HG03175 (cell line): ENCODE results near the gene FBXL22.
"Not testable (repeated sequence)": the region's sequence is repeated elsewhere in the genome, so short reads cannot be mapped to it uniquely, and the experiment has no call there.

Source experiments
- ATAC-seq: cut with Tn5 transposase; IDR thresholded peaks from one replicate; pipeline ENCODE4 v1.9.1; 2021; ENCODE audit warnings: mild to moderate bottlenecking, moderate library complexity; ENCODE audit not compliant: unreplicated experiment

Gene FBXL22

DNA sequence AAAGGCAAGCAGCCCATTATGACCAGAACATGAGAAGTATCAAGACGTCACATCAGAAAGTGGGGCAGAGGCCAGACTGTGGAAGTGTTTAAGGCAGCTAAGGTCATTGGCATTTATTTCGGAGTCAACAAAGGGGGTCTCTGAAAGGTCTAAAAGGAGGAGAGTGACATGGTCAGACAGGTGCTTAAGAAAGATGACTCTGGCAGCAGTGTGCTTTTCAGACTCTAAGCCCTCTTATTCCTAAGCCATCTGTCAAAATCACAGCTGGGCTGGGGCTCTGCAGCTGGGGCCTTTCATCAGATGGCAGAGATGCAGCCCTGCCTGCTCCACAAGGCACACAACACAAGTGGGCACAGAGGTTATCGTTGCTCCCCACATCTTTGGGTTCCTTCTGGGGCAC lies 14.0 kb downstream of the FBXL22 start:
- no peak for ATAC-seq

- ATAC-seq, result no peak
Measured at GRCh38 chr15:63612300-63612699, 15.1 kb downstream of the FBXL22 start.

GRCh38 chr15:63615935-63616334 lies 18.7 kb downstream of the FBXL22 start:
- no peak for ATAC-seq

- ATAC-seq, result not testable (repeated sequence)
Measured at GRCh38 chr15:63617147-63617546, 20.0 kb downstream of the FBXL22 start.

DNA sequence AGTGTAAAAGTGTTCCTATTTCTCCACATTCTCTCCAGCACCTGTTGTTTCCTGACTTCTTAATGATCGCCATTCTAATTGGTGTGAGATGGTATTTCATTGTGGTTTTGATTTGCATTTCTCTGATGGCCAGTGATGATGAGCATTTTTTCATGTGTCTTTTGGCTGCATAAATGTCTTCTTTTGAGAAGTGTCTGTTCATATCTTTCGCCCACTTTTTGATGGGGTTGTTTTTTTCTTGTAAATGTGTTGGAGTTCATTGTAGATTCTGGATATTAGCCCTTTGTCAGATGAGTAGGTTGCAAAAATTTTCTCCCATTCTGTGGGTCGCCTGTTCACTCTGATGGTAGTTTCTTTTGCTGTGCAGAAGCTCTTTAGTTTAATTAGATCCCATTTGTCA lies 20.4 kb downstream of the FBXL22 start:
- ATAC-seq, result not testable (repeated sequence)

DNA sequence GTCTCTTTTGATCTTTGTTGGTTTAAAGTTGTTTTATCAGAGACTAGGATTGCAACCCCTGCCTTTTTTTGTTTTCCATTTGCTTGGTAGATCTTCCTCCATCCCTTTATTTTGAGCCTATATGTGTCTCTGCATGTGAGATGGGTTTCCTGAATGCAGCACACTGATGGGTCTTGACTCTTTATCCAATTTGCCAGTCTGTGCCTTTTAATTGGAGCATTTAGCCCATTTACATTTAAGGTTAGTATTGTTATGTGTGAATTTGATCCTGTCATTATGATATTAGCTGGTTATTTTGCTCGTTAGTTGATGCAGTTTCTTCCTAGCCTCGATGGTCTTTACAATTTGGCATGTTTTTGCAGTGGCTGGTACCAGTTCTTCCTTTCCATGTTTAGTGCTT lies 23.6 kb downstream of the FBXL22 start:
- not testable (repeated sequence) for ATAC-seq

DNA sequence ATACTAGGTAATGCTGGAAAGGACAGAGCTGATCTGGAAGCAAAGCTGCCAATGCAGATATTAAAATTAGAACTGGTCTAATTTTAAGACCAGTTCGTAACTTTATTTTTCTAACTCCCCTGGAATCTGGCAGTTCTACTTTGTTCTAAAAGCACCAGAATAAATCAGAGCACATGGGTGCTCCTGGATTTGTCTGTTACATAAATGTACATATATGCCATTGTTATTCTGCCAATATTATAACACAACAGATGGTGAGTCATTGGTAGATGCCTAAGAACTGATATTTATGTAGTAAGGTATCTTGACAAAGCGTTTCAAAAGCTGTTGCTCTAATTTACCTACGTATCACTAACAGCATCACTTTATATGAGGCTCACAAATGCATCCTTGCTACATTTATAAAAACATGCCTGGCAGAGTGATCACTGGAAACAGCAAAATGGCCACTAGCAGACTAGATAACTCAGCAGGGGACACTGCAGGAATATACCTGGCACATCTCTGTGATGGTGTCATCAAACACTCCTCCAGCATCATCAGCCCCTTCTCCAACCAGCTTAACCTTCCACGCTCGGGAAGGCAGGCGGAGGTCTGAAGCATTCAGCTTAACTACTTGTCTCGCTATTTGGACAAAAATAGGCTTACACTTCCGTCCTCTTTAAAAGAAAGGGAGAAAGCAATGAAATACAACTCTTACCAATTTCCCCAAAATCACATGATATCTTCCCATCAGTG lies 26.2 kb downstream of the FBXL22 start:
- ATAC-seq, result no peak

- ATAC-seq, result no peak
Measured at GRCh38 chr15:63626955-63627354, 29.8 kb downstream of the FBXL22 start.

DNA sequence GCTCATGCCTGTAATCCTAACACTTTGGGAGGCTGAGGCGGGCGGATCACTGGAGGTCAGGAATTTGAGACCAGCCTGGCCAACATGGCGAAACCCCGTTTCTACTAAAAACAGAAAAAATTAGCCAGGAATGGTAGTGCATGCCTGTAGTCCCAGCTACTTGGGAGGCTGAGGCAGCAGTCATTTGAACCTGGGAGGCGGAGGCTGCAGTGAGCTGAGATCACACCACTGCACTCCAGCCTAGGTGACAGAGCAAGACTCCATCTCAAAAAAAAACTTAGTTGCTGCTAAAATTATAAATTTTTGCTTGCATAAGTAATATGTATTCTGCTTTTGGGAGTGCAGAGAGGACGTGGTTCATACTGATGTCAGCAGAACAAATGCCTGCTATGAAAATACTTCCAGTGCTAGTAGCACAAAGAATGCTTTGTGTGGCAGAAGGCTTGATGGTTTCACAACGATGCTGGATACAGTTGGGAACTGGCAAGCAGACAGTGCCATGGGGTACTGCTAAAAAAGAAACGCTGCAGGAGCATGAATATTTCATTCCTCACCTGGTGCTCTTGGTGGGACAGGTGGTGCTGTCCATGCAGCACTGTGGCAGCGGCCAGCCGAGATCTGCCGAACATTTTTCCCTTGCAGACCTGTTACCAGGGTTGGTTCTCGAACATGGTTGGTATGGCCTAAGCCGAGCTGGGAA lies 31.1 kb downstream of the FBXL22 start:
- no peak for ATAC-seq

GRCh38 chr15:63630036-63630751 lies 33.0 kb downstream of the FBXL22 start:
- no peak for ATAC-seq

GRCh38 chr15:63633312-63633711 lies 36.1 kb downstream of the FBXL22 start:
- ATAC-seq, result no peak

- ATAC-seq, result no peak
Measured at GRCh38 chr15:63634154-63634553, 37.0 kb downstream of the FBXL22 start.

GRCh38 chr15:63636518-63637061 lies 39.4 kb downstream of the FBXL22 start:
- no peak for ATAC-seq

GRCh38 chr15:63638839-63639238 lies 41.7 kb downstream of the FBXL22 start:
- ATAC-seq, result no peak

GRCh38 chr15:63640146-63640545 lies 43.0 kb downstream of the FBXL22 start:
- ATAC-seq, result no peak
